GM18507 (cell line): ENCODE results near the gene SPRYD3.

Experiments
- DNase-seq: peaks from one replicate; pipeline ENCODE4 v3.0.0; 2011; ENCODE audit warnings: low read depth; ENCODE audit not compliant: insufficient read length; ENCODE audit errors: extremely low spot score
- FAIRE-seq: peaks from 2 replicates; lab custom pipeline; 2011; peaks lifted over from hg19 to GRCh38; lab: Jason Lieb, UNC

The SPRYD3 gene

DNA sequence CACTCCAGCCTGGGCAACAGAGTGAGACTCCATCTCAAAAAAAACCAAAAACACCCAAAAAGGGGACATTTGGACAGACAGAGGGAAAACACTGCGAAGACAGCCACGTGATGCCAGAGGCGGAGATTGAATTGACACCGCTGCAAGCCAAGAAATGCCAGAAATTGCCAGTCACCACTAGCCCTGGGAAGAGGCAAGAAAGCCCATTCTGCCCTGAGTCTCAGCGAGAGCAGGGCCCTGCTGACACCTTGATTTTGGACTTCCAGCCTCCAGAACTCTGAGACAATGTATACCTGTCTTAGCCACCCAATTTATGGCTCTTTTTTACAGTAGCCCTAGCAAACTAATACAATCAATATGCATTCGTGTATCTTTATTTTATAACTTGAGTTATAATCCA is 10.9 kb upstream of the SPRYD3 start:
- FAIRE-seq (no peak), DNase-seq (no peak)

- DNase-seq: no peak
- no peak for FAIRE-seq
Measured at GRCh38 chr12:53086361-53086760, 7.2 kb upstream of the SPRYD3 start.

DNA sequence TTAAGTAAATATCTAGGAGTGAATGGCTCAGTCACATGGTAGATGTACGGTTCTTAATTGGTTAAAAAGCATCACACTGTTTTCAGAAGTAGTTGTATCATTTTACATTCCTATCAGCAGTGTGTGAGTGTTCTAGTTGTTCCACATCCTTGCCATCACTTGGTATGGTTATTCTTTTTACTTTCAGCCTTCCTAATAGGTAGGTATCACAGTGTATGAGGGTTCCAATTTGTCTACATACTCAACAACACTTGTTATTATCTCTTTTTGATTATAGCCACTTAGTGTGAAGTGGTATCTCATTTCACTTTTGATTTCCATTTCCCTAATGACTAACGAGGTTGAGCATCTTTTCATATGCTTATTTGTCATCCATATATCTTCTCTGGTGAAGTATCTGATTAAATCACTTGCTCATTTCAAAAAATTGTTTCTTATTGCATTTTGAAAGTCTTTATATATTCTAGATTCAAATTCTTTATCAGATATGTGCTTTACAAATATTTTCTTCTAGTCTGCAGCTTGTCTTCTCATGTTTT is 3.5 kb upstream of the SPRYD3 start:
- no peak for DNase-seq

GRCh38 chr12:53078425-53079225 is 565 bp downstream of the SPRYD3 start:
- DNase-seq (no peak), FAIRE-seq (no peak)

More for the DNA sequence above, 3.5 kb upstream of the SPRYD3 start:
- no peak for FAIRE-seq

DNA sequence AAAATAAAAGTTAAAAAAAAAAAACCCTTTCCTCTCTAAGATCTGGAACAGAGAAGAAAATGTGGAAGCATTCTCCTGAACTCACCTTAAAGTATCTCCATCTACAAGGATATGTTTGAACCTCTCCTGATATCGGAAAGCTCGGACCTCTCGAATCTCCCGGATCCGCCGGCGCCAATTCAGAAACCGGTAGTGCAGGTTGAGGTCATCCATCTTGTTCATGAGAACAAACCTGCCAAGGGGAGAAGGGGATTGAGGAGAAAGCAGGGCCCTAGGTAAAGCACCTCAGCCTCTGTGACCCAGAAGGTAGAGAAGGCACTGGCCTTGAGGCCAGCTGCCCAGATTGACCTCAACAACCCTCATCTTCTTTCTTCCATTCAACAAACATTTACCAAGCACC is 2.2 kb downstream of the SPRYD3 start:
- no peak for DNase-seq
- FAIRE-seq: no peak

DNA sequence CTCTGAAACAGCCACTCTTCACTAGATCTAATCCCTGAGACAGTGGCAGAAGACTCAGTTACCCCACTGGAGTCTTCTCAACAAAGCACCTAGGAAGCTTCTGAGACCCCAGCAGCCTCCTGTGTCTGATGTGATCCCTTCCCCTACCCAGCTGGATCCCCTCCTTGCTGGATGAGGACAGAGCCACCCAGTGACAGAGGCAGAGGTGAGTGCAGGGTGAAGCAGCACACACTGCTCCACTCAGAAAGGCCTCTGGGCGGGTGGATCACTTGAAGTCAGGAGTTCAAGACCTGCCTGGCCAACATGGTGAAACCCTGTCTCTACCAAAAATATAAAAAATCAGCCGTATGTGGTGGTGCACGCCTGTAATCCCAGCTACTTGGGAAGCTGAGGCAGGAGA is 2.7 kb downstream of the SPRYD3 start:
- no peak for DNase-seq
- no peak for FAIRE-seq

DNA sequence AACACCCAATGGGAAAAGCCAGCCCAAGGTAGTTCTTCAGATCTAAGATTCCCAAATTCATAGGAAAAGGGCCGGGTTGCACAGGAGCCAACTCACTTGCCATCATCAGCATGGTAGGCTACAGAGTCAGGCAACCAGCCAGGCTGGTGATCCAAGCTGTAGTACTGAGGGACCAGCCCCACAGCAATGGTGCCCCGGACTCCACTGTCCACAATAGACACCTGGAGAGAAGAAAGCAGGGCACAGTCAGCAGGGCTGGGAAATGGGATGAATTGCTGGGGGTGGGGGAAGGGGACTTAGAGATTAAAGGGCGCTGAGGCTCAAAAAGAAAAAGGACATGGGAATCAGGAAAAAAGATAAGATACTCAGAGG is 4.2 kb downstream of the SPRYD3 start:
- no peak for DNase-seq
- no peak for FAIRE-seq

DNA sequence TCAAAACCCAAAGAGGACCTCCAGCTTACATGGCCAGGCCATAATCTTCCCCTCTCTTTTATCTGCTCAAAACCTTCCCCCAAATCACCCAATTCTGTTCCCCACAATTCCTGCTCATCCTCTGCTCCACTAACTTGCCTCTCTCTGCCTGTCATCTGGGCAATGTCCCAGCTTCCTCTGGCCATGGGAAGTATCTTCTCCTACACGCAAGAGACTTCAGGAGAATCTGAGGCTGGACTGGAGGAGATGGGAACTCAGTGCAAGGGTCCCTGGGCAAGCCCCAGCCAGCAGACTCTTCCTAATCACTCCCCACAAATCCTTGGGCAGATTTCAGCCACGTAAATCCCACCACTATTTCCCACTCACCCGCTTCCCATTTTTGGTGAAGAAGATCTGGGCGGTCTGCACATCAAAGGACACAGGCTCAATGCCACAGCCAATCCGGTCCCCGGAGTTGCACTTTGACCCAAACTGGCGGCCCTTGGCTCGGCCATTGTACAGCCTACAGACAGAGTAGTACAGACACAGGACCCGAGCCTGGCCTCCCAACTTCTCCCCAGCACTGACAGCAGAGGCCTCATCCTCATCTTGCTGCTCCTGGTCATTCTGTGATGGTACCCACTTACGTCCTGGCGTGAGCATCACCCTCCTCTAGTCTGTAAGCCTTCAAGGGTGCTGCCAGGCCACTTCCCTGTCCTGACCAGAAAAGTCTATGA is 4.7 kb downstream of the SPRYD3 start:
- DNase-seq (no peak), FAIRE-seq (no peak)

DNA sequence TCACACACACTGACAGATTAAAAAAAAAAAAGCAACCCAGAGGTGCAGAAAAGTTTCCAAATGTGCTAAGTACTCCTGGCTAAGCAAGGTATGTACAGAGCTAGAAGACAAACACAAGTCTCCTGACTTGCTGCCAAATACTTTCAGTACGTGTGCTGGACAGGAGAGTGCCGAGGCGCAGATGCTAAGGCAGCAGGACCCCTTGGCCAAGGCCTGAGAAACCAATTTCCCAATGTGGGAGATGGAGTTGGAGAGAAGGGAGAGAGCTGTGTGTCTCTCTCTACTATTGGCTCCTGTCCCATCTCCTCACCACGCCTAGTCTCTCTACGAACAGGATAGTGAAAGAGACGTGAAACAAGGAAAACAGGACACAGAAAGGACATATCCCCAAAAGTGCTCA is 5.3 kb downstream of the SPRYD3 start:
- no peak for FAIRE-seq

GRCh38 chr12:53071591-53072551 is 7.3 kb downstream of the SPRYD3 start:
- DNase-seq (no peak), FAIRE-seq (no peak)

More for the DNA sequence above, 5.3 kb downstream of the SPRYD3 start:
- no peak for DNase-seq

DNA sequence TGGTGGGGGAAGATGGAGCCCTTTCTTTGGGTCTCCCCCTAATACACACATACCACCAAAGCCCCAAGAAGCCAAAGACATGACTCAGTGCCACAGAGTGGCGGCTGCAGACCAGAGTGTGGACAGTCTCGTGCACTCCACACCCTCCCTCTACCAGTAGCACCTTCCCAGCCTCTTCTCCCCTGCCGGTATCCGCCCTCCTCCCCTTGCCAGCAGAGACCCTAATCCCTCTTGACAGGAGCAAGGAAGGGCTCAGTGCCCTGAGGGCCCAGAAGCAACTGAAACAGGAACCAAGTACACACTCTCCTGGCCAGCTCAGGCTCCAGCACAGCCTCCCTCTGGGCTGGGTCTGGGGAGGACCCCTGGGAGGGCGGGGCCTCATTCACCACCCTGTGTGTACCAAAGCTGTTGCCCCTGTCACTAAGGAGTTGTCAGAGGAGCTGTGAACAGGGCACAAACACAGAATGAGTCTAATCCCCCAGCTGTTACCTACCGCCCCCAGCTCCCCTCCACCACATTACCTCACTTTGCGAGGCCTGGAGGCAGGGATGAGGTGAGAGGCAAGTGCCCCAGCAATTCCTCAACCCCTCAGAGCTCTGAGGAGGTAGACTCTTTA is 8.2 kb downstream of the SPRYD3 start:
- DNase-seq (no peak), FAIRE-seq (no peak)

DNA sequence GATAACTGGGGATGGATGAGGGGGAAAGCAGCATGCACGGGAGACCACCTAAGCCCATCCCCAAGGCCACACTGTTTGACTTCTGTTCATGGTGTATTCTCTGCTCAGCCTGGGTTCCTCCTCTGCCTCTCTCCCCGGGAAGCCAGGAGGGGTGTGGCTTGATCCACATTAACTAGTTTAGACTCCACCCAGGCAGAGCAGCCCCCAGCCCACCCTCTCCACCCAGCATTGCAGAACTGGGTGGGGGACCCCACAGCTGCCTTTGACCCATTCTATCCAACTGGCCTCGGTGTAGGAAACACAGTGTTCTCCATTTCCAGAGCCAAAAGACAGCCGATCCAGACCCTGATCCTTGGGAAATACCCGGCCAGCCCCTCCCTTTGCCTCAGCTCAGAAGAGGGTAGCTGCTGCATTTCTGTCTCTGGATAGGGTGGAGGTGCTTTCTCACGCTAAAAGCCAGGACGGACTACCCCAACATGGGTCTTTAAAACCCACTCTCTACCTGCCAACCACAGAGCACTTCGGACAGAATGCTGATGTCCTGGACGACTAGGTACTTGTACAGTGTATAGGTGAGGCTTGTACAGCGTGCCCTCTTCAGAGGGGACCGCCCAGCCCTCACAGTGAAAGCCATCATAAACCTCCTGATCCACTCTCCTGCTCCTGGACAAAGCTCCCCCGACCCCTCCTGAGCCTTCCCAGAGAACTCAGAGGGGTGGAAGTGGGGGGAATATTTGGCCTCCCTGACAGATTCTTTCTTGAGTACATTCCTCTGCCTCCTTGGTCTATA is 9.4 kb downstream of the SPRYD3 start:
- FAIRE-seq (no peak), DNase-seq (no peak)

GRCh38 chr12:53068811-53069585 is 10.2 kb downstream of the SPRYD3 start:
- DNase-seq: no peak
- no peak for FAIRE-seq

GRCh38 chr12:53067993-53068770 is 11.0 kb downstream of the SPRYD3 start:
- FAIRE-seq (no peak), DNase-seq (no peak)

DNA sequence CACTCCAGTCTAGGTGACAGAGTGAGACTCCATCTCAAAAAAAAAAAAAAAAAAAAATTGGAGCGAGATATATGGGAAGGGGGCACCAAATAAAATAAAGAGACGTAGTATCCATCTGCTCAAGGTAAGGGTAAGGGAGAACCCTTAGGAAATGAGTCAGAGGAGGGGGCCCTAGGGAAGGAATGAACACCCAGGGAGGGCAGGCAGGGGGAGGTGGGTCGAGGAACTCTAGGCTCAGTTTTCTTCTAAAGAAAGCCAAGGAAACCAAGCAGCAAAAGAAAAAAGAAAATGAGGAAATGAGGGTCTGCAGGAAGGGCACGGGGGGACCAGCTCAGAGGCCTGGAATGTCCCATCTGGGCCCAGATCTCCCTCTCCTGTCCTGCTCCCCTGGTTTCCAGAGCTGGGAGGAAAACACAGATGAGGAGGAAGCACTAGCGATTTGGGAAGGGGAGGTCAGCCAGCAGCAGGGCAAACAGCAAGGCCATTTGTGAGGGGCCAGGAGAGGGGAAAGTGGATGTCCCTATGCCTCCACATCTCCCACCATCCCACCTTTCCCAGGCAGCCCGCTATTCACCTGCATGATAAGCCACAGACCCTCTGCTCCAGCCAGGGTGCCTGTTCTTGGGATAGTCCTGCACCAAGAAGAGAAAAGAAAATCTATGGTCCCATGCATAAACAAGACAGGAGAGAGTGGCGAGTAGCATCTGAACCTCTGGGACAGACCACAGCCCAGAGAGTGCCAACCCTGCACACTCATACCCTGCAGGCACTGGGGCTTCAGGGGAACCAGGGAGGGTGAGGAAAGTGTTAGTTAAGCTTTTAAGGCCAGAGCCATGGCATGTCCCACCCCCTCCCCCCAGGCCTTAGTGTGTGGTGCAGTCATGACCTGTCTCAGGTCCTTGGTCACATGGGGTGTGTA is 11.9 kb downstream of the SPRYD3 start:
- DNase-seq (no peak), FAIRE-seq (no peak)
